ENCODE results near the gene SH3BGRL2.
"Not testable (repeated sequence)": the region's sequence is repeated elsewhere in the genome, so short reads cannot be mapped to it uniquely, and the experiment has no call there.

Gene SH3BGRL2

DNA sequence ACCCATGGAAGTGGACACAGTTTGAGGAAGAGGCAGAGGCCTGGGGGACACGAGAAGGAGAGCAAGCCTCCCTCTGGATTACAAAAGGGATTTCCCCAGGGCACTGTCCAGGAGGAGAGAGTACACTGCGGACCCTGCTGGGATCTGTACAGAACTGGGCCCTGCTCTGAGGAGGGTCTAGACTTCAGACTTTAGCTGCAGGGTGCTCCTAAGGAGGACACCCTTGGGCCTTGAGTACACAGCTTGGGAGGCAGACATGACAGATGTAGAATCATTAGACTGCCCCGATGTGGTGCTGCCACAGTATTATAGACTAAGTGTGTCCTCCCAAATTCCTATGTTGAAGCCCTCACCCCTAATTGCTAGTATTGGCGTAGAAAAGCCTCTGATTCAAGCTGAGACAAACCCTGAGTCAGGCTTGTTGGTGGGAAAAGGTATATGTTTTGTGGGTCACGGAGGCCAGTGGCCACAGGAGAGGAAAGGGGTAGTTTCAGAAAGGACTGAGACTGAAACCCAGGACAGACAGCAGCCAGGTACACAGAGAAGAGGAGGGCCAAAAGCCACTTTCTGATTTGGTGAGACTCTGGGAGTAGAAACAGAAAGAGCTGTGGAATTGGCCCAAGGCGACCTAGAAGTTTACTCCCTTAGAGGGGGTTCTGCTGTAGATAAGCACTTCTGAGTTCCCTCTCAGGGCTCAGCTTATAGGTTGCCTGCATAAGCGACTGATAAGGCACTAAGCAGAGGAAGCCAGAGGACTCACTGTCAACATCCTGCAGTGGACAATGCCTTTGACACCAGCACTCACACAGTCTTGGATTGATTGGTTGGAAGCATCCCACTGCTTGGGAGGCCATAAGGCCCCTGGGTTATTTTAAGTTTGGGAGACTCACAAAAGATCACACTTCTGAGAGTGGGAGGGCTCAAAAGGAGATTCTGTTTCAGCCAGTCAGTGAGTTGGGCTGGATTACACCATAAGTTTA lies 16.5 kb upstream of the SH3BGRL2 start:
- DNase-seq (ENCODE audit: low spot score): no peak

GRCh38 chr6:79617518-79617941 lies 13.6 kb upstream of the SH3BGRL2 start:
- no peak for DNase-seq (ENCODE audit: low spot score)

- not testable (repeated sequence) for DNase-seq (ENCODE audit: low spot score)
These were observed 12.7 kb upstream of the SH3BGRL2 start for GRCh38 chr6:79618425-79618824.

DNA sequence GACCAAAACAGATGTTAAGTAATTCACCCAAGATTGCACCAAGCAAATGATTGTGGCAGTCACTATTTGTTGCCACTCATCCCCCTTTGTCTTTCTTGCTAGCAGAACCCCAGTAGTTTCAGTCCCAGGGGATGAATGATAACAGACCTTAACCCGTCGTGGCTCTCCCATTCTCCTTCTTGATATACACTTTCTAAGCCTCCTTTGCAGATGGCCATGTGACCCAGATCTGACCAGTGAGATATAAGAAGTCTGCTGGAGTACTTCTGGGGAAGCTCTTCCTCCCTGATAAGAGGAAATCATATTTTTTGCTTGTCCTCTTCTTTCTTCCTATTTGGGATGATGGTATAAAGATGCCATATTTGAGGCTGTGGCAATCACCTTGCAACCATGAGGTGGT lies 9.6 kb upstream of the SH3BGRL2 start:
- no peak for DNase-seq (ENCODE audit: low spot score)

GRCh38 chr6:79622364-79622763 lies 8.8 kb upstream of the SH3BGRL2 start:
- no peak for DNase-seq (ENCODE audit: low spot score)

- DNase-seq (ENCODE audit: low spot score): no peak
These were observed 8.0 kb upstream of the SH3BGRL2 start for GRCh38 chr6:79623106-79623505.

DNA sequence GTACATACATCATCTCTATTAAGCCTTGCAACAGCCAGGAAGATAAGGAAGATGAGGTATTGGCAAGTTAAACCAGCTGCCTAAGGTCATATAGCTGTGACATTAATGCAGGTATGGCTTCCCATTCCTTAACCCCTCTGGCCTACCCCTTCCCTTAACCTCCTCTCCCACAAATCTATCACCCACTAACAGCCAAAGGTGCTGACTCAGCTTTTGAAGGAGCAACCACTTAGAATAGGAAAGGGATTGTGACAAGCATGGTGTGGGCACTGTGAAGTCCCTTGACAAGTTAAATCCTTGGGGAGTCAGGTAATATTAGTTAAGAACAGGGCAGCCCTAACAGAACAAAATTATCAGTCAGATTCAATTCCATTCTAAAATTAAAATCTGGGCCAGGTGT lies 5.4 kb upstream of the SH3BGRL2 start:
- DNase-seq (ENCODE audit: low spot score): no peak

DNA sequence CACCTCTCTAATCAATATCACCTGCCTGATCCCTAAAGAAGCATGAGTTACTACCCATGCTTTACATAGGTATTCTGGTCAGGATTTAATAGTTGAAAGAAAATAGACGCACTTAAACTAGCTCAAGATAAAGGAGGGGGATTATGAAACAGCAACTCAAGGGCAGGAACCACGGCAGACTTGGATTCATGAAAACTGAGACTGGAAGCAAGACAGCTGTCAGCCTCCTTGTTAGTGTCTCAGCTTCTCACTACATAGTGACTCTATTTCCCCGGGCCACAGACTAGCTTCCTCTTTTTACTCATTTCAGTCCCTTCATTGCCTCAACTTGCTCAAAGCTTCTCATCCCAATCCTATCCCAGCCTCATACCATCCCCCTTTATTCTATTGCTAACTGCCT lies 4.3 kb upstream of the SH3BGRL2 start:
- DNase-seq (ENCODE audit: low spot score): no peak

DNA sequence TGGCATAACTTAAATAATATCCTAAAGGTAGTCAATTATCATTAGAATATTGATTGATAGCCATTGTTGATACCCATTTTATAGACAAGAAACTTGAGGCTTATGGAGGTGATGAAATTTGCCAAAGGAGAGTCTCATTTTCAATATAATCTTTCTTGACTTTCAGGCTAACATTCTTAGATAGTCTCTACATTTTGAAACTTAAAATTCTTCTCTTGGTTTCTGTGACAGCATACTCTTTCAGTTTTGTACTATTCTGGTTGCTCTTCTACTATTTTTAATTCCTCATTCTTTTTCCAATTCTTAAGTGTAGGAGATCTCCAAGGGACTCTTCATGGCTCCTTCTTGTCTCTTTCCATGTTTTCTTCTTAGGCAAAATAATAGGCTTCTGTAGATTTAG lies 3.7 kb upstream of the SH3BGRL2 start:
- DNase-seq (ENCODE audit: low spot score): no peak

GRCh38 chr6:79628466-79629288 lies 2.5 kb upstream of the SH3BGRL2 start:
- DNase-seq (ENCODE audit: low spot score): no peak

GRCh38 chr6:79630380-79630882 lies 698 bp upstream of the SH3BGRL2 start:
- DNase-seq (ENCODE audit: low spot score): no peak

GRCh38 chr6:79631693-79632172 lies 604 bp downstream of the SH3BGRL2 start:
- no peak for DNase-seq (ENCODE audit: low spot score)

GRCh38 chr6:79632580-79632979 lies 1.5 kb downstream of the SH3BGRL2 start:
- no peak for DNase-seq (ENCODE audit: low spot score)

DNA sequence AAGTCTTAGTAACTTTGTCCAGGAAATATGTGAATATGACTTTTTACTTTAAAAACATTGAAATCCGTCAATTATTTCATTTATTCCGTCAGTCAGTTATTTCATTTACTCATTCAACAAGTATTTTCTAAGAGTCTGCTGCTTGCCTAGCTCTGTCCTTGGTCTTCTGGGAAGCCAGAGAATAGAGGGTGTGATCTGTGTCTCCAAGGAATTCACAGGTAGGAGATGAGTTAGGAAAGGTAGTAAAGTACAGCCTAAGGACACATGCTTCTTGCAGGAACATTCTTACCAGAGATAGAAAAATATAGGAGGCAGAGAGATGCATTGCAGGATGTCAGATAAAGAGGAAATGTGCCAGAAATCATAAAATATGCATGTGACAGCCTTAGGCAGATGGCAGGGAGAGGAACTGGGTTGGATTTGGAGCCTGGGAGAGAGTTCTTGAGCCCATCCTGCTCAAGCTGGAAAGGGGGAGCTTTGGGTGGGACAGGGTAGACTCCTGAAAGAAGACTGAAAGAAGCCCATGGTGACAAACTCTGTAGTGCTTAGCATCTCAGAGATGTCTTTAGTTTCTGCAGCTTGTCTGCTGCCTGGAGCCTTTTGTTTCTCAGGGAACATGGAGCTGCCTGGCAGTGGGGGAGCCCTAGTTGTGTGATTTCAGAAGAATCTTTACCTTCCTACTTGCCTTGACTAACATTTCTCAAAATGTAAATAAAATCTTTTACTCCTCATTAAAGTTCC lies 3.5 kb downstream of the SH3BGRL2 start:
- peak; percentile 33 for DNase-seq (ENCODE audit: low spot score)

DNA sequence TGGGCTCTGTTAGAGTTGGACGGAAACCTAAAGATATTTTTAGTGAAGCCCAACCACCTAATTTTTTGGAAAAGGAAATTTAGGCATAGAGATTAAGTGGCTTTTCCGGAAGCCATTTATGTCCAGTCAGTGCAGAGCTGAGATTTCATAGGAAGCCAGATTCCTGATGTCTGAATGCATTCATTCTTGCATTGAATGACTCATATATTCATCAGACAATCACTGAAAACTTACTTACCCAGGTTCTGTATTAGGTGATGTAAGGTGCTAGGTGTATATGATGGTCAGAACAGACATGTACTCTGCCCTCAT lies 4.1 kb downstream of the SH3BGRL2 start:
- DNase-seq (ENCODE audit: low spot score): peak; percentile 71

GRCh38 chr6:79636673-79637072 lies 5.5 kb downstream of the SH3BGRL2 start:
- no peak for DNase-seq (ENCODE audit: low spot score)

- no peak for DNase-seq (ENCODE audit: low spot score)
These were observed 9.3 kb downstream of the SH3BGRL2 start for GRCh38 chr6:79640146-79641111.

DNA sequence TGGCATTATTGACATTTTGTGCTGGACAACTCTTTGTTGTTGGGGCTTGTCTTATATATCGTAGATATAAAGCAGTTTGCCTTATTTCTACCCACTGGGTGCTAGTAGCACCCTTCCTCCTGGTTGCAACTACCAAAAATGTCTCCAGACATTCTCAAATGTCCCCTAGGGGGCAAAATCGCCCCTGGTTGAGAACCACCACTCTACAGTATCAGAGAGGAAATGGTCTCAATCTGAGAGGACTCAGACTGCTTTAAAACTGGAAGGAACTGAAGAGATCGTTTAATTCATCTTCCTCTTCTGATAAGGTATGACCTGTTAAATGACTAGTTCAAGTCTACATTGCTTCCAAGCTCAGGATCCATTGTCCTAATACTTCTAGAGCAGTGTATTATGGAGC lies 14.9 kb downstream of the SH3BGRL2 start:
- DNase-seq (ENCODE audit: low spot score): no peak

GRCh38 chr6:79646561-79646960 lies 15.4 kb downstream of the SH3BGRL2 start:
- DNase-seq (ENCODE audit: low spot score): no peak

- DNase-seq (ENCODE audit: low spot score): no peak
These were observed 16.6 kb downstream of the SH3BGRL2 start for GRCh38 chr6:79647741-79648140.

GRCh38 chr6:79648328-79648727 lies 17.2 kb downstream of the SH3BGRL2 start:
- no peak for DNase-seq (ENCODE audit: low spot score)
